Prostate gland (tissue), 2 donors: ENCODE results near the gene TANC1. TPM values are rescaled to one million over a fixed set of nuclear protein-coding genes. Genes with fewer than 3 reads are reported as not detected.

Source experiments
- DNase-seq: peaks from one replicate; pipeline ENCODE4 v3.0.0-alpha.2; 2019; ENCODE audit warnings: low spot score
- H3K27ac ChIP-seq, 2 donors: fragments of 200-600 bp; sonication (generic); 2 replicates each; pipeline ENCODE4 v1.5.1; 2017 to 2019
- H3K27me3 ChIP-seq: fragments of 200-600 bp; sonication (generic); replicated peaks from 2 replicates; pipeline ENCODE4 v1.5.1; 2019; ENCODE audit not compliant: insufficient read depth
- H3K36me3 ChIP-seq, 2 donors: fragments of 200-600 bp; sonication (generic); 1 replicate in 1 of 2; 2 replicates in 1 of 2; pipeline versions ENCODE4 v1.5.1 to v1.8.1; 2017 to 2019
- H3K4me1 ChIP-seq: fragments of 200-600 bp; sonication (generic); replicated peaks from 2 replicates; pipeline ENCODE4 v1.5.1; 2019
- H3K4me3 ChIP-seq, 2 donors: fragments of 200-600 bp; sonication (generic); 2 replicates each; pipeline ENCODE4 v1.5.1; 2017 to 2019
- H3K9me3 ChIP-seq: fragments of 200-600 bp; sonication (generic); 2 replicates; pipeline ENCODE4 v1.5.1; 2017
- CTCF ChIP-seq, 4 experiments: fragments of 200-600 bp in 2 of 4; fragments of 450-650 bp in 2 of 4; sonication (generic) in 2 of 4; IDR thresholded peaks; 1 replicate in 3 of 4; 2 replicates in 1 of 4; pipeline ENCODE4 v1.5.1; 2016 to 2019; ENCODE audit warnings: antibody characterized with exemption in 4 of 4, mild to moderate bottlenecking in 2 of 4, moderate library complexity in 2 of 4
- POLR2A ChIP-seq: fragments of 450-650 bp; IDR thresholded peaks from one replicate; pipeline ENCODE4 v1.6.1; 2016; ENCODE audit warnings: antibody characterized with exemption, mild to moderate bottlenecking
- POLR2AphosphoS5 ChIP-seq: sonication (generic); formaldehyde crosslinking; IDR thresholded peaks from one replicate; pipeline ENCODE4 v1.6.1; 2017; ENCODE audit warnings: antibody characterized with exemption
- WGBS: methylation state at CpG from one replicate; pipeline ENCODE4 v1.1.5; 2018; 5-methylcytosine and 5-hydroxymethylcytosine counted together
- intact Hi-C: fragments of 100-400 bp; cut with DNase I; formaldehyde crosslinking; loops from one replicate; pipeline ENCODE4 v1.14.2; 2022
- total RNA-seq, 2 donors: library from RNA; depleted of rRNA; stranded (reverse); fragments of >200 nt; gene quantifications; one replicate each; pipeline ENCODE4 v1.1.0, GENCODE V29; 2016

TANC1 gene
- total RNA-seq, 2 donors from 2014 or later, result 33.5 to 39.7 TPM

- Histone ChIP-seq H3K4me3 (no peak overlapping the region), H3K27ac (no peak overlapping the region), H3K9me3 (no peaks in the 10 kb centered on the region), H3K27me3 (no peaks in the 10 kb centered on the region), H3K36me3 (no peaks in the 10 kb centered on the region), H3K4me1 (no peaks in the 10 kb centered on the region)
- intact Hi-C loops, result no loop called here
- no peak for DNase-seq
- no peak for TF ChIP-seq POLR2AphosphoS5
- no peak for TF ChIP-seq CTCF (IDR thresholded peaks at IDR 0.05)
- TF ChIP-seq POLR2A, result no peak
- WGBS, result 96% methylated on average over 3 of the region's 3 CpGs
Measured at GRCh38 chr2:159266554-159266953, 298.1 kb downstream of the TANC1 start.

- H3K36me3 ChIP-seq, result no peaks in the 10 kb centered on the region
- no peak overlapping the region for H3K27ac ChIP-seq
- WGBS, result 92% methylated on average over 1 of the region's 1 CpG
- no peaks in the 10 kb centered on the region for H3K4me1 ChIP-seq
- no peak overlapping the region for H3K4me3 ChIP-seq
- intact Hi-C loops, result no loop called here
- no peaks in the 10 kb centered on the region for H3K27me3 ChIP-seq
- H3K9me3 ChIP-seq, result no peaks in the 10 kb centered on the region
- no peak for DNase-seq
- TF ChIP-seq POLR2A (no peak), CTCF (IDR thresholded peaks at IDR 0.05) (no peak), POLR2AphosphoS5 (no peak)
Measured at GRCh38 chr2:159267921-159268320, 299.5 kb downstream of the TANC1 start.

- no peak overlapping the region for H3K4me3 ChIP-seq
- H3K9me3 ChIP-seq, result no peaks in the 10 kb centered on the region
- H3K36me3 ChIP-seq, result no peaks in the 10 kb centered on the region
- no peak for DNase-seq
- H3K27me3 ChIP-seq, result no peaks in the 10 kb centered on the region
- WGBS, result 93% methylated on average over 4 of the region's 4 CpGs
- H3K4me1 ChIP-seq, result no peaks in the 10 kb centered on the region
- TF ChIP-seq POLR2AphosphoS5 (no peak), CTCF (IDR thresholded peaks at IDR 0.05) (no peak), POLR2A (no peak)
- no peak overlapping the region for H3K27ac ChIP-seq
- intact Hi-C loops, result no loop called here
Measured at GRCh38 chr2:159270744-159271379, 302.4 kb downstream of the TANC1 start.

- H3K36me3 ChIP-seq, result no peaks in the 10 kb centered on the region
- intact Hi-C loops, result no loop called here
- TF ChIP-seq CTCF (IDR thresholded peaks at IDR 0.05) (no peak), POLR2A (no peak), POLR2AphosphoS5 (no peak)
- no peaks in the 10 kb centered on the region for H3K4me1 ChIP-seq
- 78% methylated on average over 5 of the region's 5 CpGs for WGBS
- H3K27me3 ChIP-seq, result no peaks in the 10 kb centered on the region
- no peak for DNase-seq
- no peak overlapping the region for H3K27ac ChIP-seq
- H3K9me3 ChIP-seq, result no peaks in the 10 kb centered on the region
- no peak overlapping the region for H3K4me3 ChIP-seq
Measured at GRCh38 chr2:159272156-159272555, 303.7 kb downstream of the TANC1 start.

GRCh38 chr2:159275111-159275510 is 306.7 kb downstream of the TANC1 start:
- intact Hi-C loops, result no loop called here
- TF ChIP-seq POLR2A, result no peak
- TF ChIP-seq POLR2AphosphoS5, result no peak
- no peak for TF ChIP-seq CTCF (IDR thresholded peaks at IDR 0.05)
- WGBS, result 93% methylated on average over 1 of the region's 1 CpG
- H3K36me3 ChIP-seq, result no peaks in the 10 kb centered on the region
- no peak for DNase-seq
- H3K9me3 ChIP-seq, result no peaks in the 10 kb centered on the region
- no peak overlapping the region for H3K27ac ChIP-seq
- no peak overlapping the region for H3K4me3 ChIP-seq
- H3K4me1 ChIP-seq, result no peaks in the 10 kb centered on the region
- no peaks in the 10 kb centered on the region for H3K27me3 ChIP-seq
